Pulmonary artery endothelial cell (primary cell): ENCODE results near the gene TMEM54. TPM values are rescaled to one million over a fixed set of nuclear protein-coding genes. Genes with fewer than 3 reads are reported as not detected.

Experiments used
- DNase-seq: peaks from one replicate; pipeline ENCODE4 v3.0.0-alpha.2; 2011; ENCODE audit warnings: low read depth, low spot score
- total RNA-seq: library from RNA; depleted of rRNA; stranded (reverse); fragments of >200 nt; gene quantifications from 2 replicates; pipeline ENCODE4 v1.2.3, GENCODE V29; 2014

TMEM54 gene
- total RNA-seq, 1 donor from 2014 or later = 53.0 TPM

DNA sequence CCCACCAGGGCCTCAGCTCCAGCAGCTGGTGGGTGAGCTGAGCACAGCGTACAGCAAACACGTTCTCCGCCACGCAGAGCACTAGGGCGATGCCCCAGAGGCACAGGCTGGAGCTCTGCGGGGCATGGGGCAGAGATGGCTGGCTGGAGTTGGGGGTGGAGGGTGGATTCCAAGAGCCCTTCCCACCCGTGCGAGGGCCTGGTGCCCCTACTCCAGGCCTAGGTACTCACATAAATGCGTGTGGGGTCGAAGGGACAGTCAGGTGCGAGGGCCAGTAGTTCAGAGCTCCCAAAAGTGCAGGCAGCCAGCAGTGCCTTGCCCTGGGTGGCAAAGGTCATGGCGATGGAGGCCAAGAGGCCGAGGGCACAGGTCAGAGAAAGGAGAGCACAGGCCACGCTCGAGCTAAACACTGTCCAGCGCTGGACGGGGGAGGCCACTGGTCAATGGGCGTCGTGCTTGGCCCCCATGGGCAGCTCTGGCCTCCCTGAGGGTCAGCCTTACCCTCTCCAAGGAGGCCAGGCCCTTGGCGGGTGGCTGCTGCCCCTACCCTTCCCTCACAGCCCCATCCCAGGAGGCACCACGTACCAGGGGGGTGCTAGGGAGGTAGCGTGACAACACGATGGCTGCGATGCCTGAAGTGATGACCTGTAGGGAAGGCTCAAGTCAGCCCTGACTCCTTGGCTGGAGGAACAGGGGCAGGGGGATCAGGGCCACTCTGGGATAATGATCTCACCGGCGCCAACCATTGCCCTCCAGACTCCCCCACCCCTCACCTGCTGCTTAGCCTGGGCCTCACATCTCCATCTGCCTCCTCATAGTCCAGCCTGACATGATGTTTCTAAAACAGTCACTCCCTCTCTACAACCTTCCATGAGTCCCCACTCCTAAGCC is 5.6 kb downstream of the TMEM54 start:
- DNase-seq = no peak

DNA sequence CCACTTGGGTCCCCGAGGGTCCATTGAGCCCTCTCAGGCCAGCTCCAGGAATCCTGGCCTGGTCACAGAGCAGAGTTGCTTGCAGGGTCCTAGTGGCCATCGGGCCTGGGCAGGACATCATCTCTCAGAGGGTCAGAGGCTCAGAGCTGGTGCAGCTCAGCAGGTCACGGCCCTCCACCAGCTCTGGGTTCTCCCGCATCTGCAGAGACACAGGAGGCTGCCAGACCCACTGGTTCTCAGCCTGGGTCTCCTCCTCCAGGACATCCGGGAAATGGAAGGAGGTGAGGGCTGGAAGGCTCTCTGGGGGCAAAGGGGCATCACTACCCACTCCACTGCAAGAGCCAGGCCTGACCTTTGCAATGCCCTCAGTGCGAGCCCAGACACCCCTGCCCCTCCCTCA is 6.5 kb downstream of the TMEM54 start:
- DNase-seq = no peak

- DNase-seq = no peak
Observed at GRCh38 chr1:32894019-32894600, 7.1 kb downstream of the TMEM54 start.

DNA sequence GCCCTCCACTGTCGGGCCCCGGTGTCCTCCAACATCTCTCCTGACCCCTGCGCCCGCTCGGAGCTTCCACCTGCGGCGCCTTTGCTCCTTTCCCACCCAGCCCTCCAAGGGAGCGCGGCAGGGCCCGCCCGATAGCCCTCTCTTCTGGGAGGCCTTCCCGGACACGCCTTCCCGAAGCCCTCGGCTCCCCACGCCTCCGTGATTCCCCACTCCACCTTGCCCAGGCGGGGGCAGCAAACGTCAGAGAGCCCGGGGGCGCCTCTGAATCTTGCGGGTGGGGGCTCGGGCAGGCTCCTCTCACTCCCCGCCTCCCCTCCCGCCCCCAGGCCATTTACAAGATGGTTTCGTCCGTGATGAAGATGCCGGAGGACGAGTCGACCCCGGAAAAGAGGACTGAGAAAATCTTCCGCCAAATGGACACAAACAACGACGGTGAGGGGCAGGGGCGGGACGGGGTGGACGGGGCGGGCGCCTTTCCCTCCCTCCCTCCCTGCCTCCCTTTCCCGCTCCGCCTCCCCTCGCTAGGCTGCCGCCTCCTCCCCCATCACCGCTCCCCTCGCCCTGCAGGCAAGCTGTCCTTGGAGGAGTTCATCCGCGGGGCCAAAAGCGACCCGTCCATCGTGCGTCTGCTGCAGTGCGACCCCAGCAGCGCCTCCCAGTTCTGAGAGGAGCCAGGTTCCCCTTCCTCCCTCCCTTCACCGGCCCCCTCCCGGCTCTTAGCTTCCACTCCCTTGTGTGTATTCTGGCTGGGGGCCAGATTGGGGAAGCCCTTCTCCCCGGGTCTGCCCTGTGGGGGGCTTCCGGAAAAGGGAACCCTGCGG is 7.8 kb downstream of the TMEM54 start:
- no peak for DNase-seq

DNA sequence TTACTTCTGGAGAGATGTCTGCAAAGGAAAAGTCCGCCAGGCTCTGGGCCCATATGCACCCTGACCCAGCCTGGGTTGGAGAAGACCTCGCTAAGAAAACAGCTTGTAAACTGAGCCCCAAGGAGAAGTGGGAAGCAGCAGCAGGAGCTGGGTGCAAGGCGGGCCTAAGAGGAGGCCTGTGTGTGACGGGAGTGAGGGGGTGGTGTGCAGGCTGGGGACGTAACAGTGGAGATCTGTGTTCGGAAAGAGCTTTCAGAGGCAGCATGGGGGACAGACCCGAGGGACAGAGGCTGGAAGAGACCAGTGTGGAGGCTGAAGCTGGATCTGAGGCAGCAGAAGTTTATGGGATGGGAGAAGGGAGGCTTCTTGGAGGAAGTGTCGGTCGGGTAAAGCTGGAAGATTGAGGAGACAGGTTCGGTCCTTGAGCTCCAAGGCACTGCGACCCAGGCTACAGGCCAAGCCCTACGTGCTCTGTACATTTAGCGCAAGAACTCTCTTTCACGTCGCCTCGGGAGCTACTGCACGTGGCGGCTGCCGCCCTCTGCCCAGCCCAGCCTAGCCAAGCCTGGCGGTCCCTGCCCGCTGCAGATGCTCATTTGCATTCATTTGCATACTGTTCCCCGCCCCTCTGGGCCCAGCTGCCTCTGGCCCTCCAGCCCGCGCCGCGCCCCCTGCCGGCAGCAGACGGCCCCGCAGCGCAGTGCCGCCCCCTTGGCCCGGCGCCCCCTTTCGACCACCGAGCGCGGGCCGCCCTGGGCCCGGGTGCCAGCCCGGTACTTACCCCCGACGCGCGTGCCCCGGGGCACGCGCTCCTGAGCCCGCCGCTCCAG is 8.6 kb downstream of the TMEM54 start:
- no peak for DNase-seq

GRCh38 chr1:32891630-32892029 is 9.6 kb downstream of the TMEM54 start:
- no peak for DNase-seq

DNA sequence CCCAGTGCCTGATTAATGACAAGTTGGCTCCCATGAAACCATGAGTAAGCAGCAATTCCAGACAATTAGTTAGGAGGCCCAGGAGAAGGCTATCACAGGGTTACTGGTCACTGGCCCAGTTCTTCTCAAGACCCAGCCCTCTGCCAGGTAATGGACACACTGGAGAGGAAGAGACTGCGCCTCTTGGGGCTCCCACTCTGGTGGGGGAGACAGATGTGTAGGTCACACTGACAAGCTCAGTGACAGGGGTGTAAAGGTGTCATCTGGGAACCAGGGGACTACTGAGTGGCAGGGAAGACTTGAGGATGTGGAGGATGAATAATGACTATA is 10.0 kb downstream of the TMEM54 start:
- no peak for DNase-seq

DNA sequence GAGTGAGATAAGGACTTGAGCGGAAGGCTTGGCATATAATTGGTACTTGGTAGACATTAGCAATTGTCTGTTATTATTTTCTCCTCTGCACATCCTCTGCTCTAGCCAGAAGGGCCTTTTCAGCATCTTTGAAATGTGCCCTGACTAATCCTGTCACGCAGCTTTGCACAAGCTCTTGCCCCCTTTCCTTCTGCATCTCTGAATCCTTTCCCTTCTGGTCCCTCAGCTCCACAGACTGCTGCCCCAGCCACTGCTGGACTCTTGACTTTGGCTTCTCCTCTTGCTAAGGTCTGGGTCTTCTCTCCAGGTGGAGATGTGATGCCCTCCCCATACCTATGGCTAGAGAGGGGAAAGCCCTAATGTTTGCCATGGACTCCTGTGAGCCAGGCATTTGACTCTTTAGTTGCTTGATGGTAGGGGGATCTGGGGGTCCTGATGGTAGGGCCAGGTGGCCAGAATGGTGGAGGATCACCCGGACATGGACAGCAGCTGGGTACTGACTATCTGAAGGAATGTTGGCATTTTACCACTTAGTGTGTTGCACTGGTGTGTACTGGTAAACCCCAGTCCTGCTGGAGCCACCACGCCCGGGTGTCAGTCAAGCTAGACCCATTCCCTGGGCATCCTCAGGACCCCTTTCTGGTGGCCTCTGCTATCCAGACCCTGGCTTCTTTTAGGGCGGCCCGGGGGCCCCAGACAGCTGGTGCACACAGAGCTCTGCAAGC is 10.5 kb downstream of the TMEM54 start:
- DNase-seq = no peak

GRCh38 chr1:32889731-32890278 is 11.4 kb downstream of the TMEM54 start:
- no peak for DNase-seq

DNA sequence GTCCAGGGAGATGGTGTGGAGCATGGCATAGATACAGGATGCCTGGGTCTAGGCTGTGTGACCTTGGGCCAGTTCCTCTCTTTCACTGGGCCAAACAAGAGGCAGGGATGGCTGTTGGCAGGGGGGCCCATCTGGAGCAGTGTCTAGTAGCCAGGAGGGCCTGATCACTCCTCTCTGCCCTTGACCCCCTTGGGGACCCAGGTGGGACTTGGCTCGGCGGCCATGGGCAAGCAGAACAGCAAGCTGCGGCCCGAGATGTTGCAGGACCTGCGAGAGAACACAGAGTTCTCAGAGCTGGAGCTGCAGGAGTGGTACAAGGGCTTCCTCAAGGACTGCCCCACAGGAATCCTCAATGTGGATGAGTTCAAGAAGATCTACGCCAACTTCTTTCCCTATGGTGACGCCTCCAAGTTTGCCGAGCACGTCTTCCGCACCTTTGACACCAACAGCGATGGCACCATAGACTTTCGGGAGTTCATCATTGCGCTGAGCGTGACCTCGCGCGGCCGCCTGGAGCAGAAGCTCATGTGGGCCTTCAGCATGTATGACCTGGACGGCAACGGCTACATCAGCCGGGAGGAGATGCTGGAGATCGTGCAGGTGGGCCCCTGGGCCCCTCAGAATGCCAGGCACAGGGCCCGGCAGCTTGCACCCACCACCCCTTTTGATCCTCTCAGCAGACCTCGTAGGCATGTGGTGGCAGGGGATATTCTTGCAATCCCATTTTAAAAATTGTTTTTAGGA is 12.3 kb downstream of the TMEM54 start:
- no peak for DNase-seq

- DNase-seq = no peak
Observed at GRCh38 chr1:32888134-32888533, 13.1 kb downstream of the TMEM54 start.

GRCh38 chr1:32887623-32888022 is 13.6 kb downstream of the TMEM54 start:
- DNase-seq = no peak

- no peak for DNase-seq
Observed at GRCh38 chr1:32886828-32887414, 14.3 kb downstream of the TMEM54 start.

DNA sequence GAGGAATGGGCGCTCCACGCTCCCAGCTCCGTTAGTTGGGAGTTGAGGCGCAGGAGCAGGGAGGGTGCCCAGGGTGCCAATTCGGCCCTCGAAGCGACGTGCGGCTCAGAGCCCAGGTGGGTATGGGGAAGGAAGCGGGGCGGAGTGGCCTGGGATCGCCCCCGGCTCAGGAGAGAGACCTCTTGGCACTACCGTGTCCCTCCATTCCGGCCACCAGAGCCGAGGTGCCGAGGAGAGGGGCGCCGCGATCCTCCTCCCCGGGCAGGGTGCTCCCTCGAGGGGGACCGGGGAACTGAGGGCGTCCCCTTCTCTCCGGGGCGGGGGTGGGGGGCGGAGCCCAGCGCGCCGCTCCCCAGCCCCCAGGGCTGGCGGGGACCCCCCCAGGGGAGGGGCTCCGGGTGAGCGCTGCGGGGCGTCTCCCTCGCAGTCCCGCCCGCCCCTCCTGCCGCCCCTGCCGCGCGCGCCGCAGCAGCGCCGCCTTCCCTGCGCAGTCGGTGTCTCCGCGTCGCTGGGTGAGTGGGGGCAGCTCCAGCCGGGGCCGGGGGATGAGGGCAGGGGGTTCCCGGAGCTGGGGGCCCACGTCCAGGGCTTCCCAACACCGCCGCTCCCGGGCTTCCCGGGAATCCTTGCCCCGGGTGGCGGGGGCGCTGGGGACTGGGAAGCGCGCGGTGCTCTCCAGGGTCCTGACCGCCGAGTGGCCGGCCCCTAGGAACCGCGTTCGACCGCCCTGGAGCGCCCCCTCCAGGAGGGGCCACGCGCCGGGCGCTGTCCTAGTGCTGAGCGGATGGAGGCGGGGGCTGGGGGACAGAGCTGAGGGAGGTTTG is 15.0 kb downstream of the TMEM54 start, which contains the start of gene HPCA:
TSS of gene HPCA (plus strand) at position 488 of the 824 bp plus-strand sequence. CDS start 2,408 bp downstream, outside the sequence.
- no peak for DNase-seq

DNA sequence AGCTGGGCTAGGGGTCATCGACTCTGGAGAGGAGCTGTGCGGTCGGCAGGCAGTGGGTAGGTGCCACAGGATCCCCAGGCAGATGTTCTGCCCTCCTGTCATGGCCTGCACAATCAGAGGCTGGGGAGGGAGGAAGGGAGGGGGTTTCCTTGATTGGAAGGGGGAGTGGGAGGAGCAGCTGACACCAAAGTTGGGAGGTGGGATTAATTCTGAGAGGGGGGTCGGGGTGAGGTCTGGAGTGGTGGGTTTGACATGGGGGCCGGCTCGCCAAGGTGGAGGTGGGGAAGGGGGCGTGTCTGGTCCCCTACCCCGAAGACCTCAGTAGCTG is 15.5 kb downstream of the TMEM54 start:
- DNase-seq = no peak

- DNase-seq = no peak
Observed at GRCh38 chr1:32884726-32885125, 16.5 kb downstream of the TMEM54 start.

DNA sequence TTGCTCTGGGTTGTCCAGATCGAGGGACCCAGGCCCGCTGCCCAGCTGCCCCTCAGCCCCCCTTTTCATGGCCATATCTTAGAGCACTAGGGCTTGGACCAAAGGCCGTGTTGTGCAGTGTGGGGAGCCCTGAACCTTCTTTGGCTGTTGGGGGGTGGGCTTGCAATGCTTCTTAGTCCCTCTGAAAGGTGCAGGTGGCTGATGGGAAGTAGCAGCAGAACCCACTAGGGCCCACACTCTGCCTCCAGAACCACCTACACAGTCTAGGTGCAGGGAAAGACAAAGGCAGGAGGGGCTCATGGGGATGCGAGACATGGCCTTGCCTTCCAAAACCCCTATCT is 17.2 kb downstream of the TMEM54 start:
- DNase-seq = no peak

DNA sequence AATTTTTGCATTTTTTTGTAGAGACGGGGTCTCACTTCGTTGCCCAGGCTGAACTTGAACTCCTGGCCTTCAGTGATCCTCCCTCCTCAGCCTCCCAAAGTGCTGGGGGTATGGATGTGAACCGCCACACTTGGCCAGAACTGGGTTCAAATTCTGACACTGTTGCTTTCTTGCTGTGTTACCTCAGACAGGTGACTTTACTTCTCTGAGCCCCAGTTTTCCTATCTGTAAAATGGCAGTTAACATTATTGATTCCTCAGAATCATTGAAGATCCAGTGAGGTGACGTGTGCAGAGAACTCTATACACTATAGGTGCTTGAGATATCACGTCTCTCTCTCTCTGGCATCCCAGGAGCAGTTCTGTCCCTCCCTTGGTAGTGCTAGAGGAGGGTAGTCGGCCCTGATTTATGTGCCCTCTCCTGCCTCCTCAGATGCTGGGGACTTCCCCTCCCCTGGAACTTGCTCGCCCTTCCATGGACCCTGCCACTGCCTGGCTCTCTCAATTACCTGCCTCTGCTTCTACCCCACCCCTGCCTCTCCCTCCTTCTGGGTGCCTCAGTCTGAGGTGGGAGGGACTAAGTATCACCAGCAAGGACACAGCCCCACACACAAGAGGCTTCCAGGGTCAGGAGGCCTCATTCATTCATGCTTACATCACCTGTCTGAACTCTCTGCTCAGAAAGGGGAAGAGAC is 17.7 kb downstream of the TMEM54 start:
- DNase-seq = no peak
